Smooth muscle cell (in vitro differentiated cells): ENCODE results near the gene ZNF691. TPM values are rescaled to one million over a fixed set of nuclear protein-coding genes. Genes with fewer than 3 reads are reported as not detected.
"Not testable (repeated sequence)": the region's sequence is repeated elsewhere in the genome, so short reads cannot be mapped to it uniquely, and the experiment has no call there.

Experiments
- DNase-seq: peaks from one replicate; lab custom pipeline; 2025; ENCODE audit not compliant: unreplicated experiment; lab: John Stamatoyannopoulos, UW
- H2AFZ ChIP-seq: fragments of 200-600 bp; sonication (generic); 2 replicates; pipeline ENCODE4 v1.6.0; 2016; ENCODE audit warnings: antibody characterized with exemption, low read depth, mild to moderate bottlenecking
- H3F3A ChIP-seq: fragments of 200-600 bp; sonication (generic); 2 replicates; pipeline ENCODE4 v1.6.0; 2017; ENCODE audit warnings: antibody characterized with exemption, low read depth
- H3K27ac ChIP-seq: fragments of 200-600 bp; sonication (generic); 2 replicates; pipeline ENCODE4 v1.5.1; 2016; ENCODE audit warnings: low read depth, mild to moderate bottlenecking
- H3K27me3 ChIP-seq: fragments of 200-600 bp; sonication (generic); 2 replicates; pipeline ENCODE4 v1.6.1; 2016; ENCODE audit warnings: low read depth, mild to moderate bottlenecking
- H3K36me3 ChIP-seq: fragments of 200-600 bp; sonication (generic); 2 replicates; pipeline ENCODE4 v1.5.1; 2016; ENCODE audit warnings: low read depth
- H3K4me1 ChIP-seq: fragments of 200-600 bp; sonication (generic); 2 replicates; pipeline ENCODE4 v1.5.1; 2016; ENCODE audit warnings: low read depth
- H3K4me2 ChIP-seq: fragments of 200-600 bp; sonication (generic); 2 replicates; pipeline ENCODE4 v1.6.0; 2016; ENCODE audit warnings: mild to moderate bottlenecking
- H3K4me3 ChIP-seq: fragments of 200-600 bp; sonication (generic); 2 replicates; pipeline ENCODE4 v1.5.1; 2016; ENCODE audit warnings: mild to moderate bottlenecking
- H3K79me2 ChIP-seq: fragments of 200-600 bp; sonication (generic); 2 replicates; pipeline ENCODE4 v1.6.0; 2016; ENCODE audit warnings: low read depth, mild to moderate bottlenecking
- H3K9ac ChIP-seq: fragments of 200-600 bp; sonication (generic); 2 replicates; pipeline ENCODE4 v1.6.0; 2016; ENCODE audit warnings: low read depth
- H3K9me3 ChIP-seq: fragments of 200-600 bp; sonication (generic); replicated peaks from 2 replicates; pipeline ENCODE4 v1.5.1; 2016; ENCODE audit warnings: low read depth
- H4K20me1 ChIP-seq: fragments of 200-600 bp; sonication (generic); 2 replicates; pipeline ENCODE4 v1.6.0; 2016; ENCODE audit warnings: low read depth
- CTCF ChIP-seq: fragments of 200-600 bp; sonication (generic); IDR thresholded peaks from 2 replicates; pipeline ENCODE4 v1.5.1; 2017; ENCODE audit warnings: borderline replicate concordance, mild to moderate bottlenecking, antibody characterized with exemption; ENCODE audit not compliant: insufficient read depth, poor library complexity, severe bottlenecking
- WGBS: methylation state at CpG from one replicate; pipeline ENCODE4 v1.1.7; 2016; ENCODE audit warnings: low lambda C conversion rate; 5-methylcytosine and 5-hydroxymethylcytosine counted together
- polyA plus RNA-seq: library from polyadenylated mRNA; unstranded; fragments of >200 nt; fragmentation: Nextera tagmentation; extraction: Ambion mirVana; gene quantifications from 2 replicates; pipeline ENCODE4 v1.2.1, GENCODE V29; 2016
- total RNA-seq: library from RNA; depleted of rRNA; stranded (reverse); fragments of >200 nt; gene quantifications from 2 replicates; pipeline ENCODE4 v1.2.3, GENCODE V29; 2014

ZNF691 gene
- total and polyA plus RNA-seq, 2 experiments from 2014 or later, result 4.2 to 4.8 TPM

GRCh38 chr1:42801832-42802473, 44.5 kb upstream of the ZNF691 start:
- no peak overlapping the region for H3K4me2 ChIP-seq
- no peaks in the 10 kb centered on the region for H3F3A ChIP-seq
- H3K36me3 ChIP-seq, result peaks cover 3% of the 10 kb centered on the region
- no peaks in the 10 kb centered on the region for H3K27me3 ChIP-seq
- H3K4me1 ChIP-seq, result no peaks in the 10 kb centered on the region
- WGBS, result 93% methylated on average over 8 of the region's 8 CpGs
- no peaks in the 10 kb centered on the region for H3K9me3 ChIP-seq
- no peak for TF ChIP-seq CTCF
- no peaks in the 10 kb centered on the region for H3K79me2 ChIP-seq
- H3K9ac ChIP-seq, result no peak overlapping the region
- no peaks in the 10 kb centered on the region for H4K20me1 ChIP-seq
- H3K4me3 ChIP-seq, result no peak overlapping the region
- no peak for DNase-seq
- no peak overlapping the region for H3K27ac ChIP-seq
- H2AFZ ChIP-seq, result no peak overlapping the region

GRCh38 chr1:42806171-42806570, 40.2 kb upstream of the ZNF691 start:
- no peak for TF ChIP-seq CTCF
- Histone ChIP-seq H3K36me3 (peaks cover 3% of the 10 kb centered on the region), H3K27me3 (no peaks in the 10 kb centered on the region), H3K9ac (no peak overlapping the region), H3K4me2 (no peak overlapping the region), H3K9me3 (no peaks in the 10 kb centered on the region), H3K4me3 (no peak overlapping the region), H3K79me2 (no peaks in the 10 kb centered on the region), H2AFZ (no peak overlapping the region), H3F3A (no peaks in the 10 kb centered on the region), H3K4me1 (no peaks in the 10 kb centered on the region), H4K20me1 (no peaks in the 10 kb centered on the region), H3K27ac (no peak overlapping the region)
- DNase-seq, result no peak

GRCh38 chr1:42806593-42806992, 39.8 kb upstream of the ZNF691 start:
- H4K20me1 ChIP-seq, result no peaks in the 10 kb centered on the region
- no peaks in the 10 kb centered on the region for H3K79me2 ChIP-seq
- H3K4me2 ChIP-seq, result no peak overlapping the region
- H3K27me3 ChIP-seq, result no peaks in the 10 kb centered on the region
- WGBS, result 86% methylated on average over 5 of the region's 5 CpGs
- H3K36me3 ChIP-seq, result peaks cover 3% of the 10 kb centered on the region
- H3K9ac ChIP-seq, result no peak overlapping the region
- H2AFZ ChIP-seq, result no peak overlapping the region
- no peak for TF ChIP-seq CTCF
- H3K4me1 ChIP-seq, result no peaks in the 10 kb centered on the region
- no peak overlapping the region for H3K4me3 ChIP-seq
- no peak overlapping the region for H3K27ac ChIP-seq
- no peak for DNase-seq
- no peaks in the 10 kb centered on the region for H3K9me3 ChIP-seq
- no peaks in the 10 kb centered on the region for H3F3A ChIP-seq

- no peak for TF ChIP-seq CTCF
- no peak overlapping the region for H3K27ac ChIP-seq
- DNase-seq, result no peak
- no peak overlapping the region for H3K9ac ChIP-seq
- no peak overlapping the region for H3K4me2 ChIP-seq
- no peaks in the 10 kb centered on the region for H3K79me2 ChIP-seq
- H2AFZ ChIP-seq, result no peak overlapping the region
- H3K4me1 ChIP-seq, result no peaks in the 10 kb centered on the region
- H3F3A ChIP-seq, result no peaks in the 10 kb centered on the region
- H3K4me3 ChIP-seq, result no peak overlapping the region
- H4K20me1 ChIP-seq, result no peaks in the 10 kb centered on the region
- no peaks in the 10 kb centered on the region for H3K9me3 ChIP-seq
- H3K36me3 ChIP-seq, result peaks cover 3% of the 10 kb centered on the region
- no peaks in the 10 kb centered on the region for H3K27me3 ChIP-seq
These were observed 39.3 kb upstream of the ZNF691 start for GRCh38 chr1:42807056-42807668.

GRCh38 chr1:42814815-42815214, 31.6 kb upstream of the ZNF691 start:
- not testable (repeated sequence) for H3K36me3 ChIP-seq
- WGBS, result 100% methylated on average over 3 of the region's 3 CpGs

More at GRCh38 chr1:42814815-42815214, 31.6 kb upstream of the ZNF691 start:
- H3K4me1 ChIP-seq, result peaks cover 12% of the 10 kb centered on the region
- H2AFZ ChIP-seq, H3K4me3 ChIP-seq, H3F3A ChIP-seq, H3K9me3 ChIP-seq, H3K9ac ChIP-seq, H3K27me3 ChIP-seq, H4K20me1 ChIP-seq, H3K79me2 ChIP-seq, H3K4me2 ChIP-seq, H3K27ac ChIP-seq, DNase-seq: not testable (repeated sequence)
